Stomach (tissue), 9 donors: Measurements from ENCODE around the gene PHF21B. TPM values are rescaled to one million over a fixed set of nuclear protein-coding genes. Genes with fewer than 3 reads are reported as not detected.

Source experiments
- DNase-seq, 2 donors: peaks; one replicate each; pipeline versions ENCODE4 v3.0.0 to v3.0.0-alpha.2; 2013 to 2019
- H3K27ac ChIP-seq, 5 donors: fragments of 200-600 bp in 4 of 5; sonication (generic) in 4 of 5; one replicate each; pipeline ENCODE4 v1.5.1; 2013 to 2019; ENCODE audit warnings: mild to moderate bottlenecking in 1 of 5, moderate library complexity in 1 of 5
- H3K27me3 ChIP-seq, 3 donors: fragments of 200-600 bp; sonication (generic); one replicate each; pipeline ENCODE4 v1.5.1; 2017 to 2019; ENCODE audit warnings: mixed run types in 1 of 3
- H3K36me3 ChIP-seq, 4 donors: fragments of 200-600 bp; sonication (generic); 1 replicate in 3 of 4; 2 replicates in 1 of 4; pipeline ENCODE4 v1.5.1; 2016 to 2019
- H3K4me1 ChIP-seq, 4 donors: fragments of 200-600 bp; sonication (generic); one replicate each; pipeline ENCODE4 v1.5.1; 2016 to 2019
- H3K4me3 ChIP-seq, 4 donors: fragments of 200-600 bp; sonication (generic) in 3 of 4; one replicate each; pipeline ENCODE4 v1.5.1; 2016 to 2019; ENCODE audit warnings: mild to moderate bottlenecking in 1 of 4
- H3K9me3 ChIP-seq, 4 donors: fragments of 200-600 bp; sonication (generic); one replicate each; pipeline ENCODE4 v1.5.1; 2016 to 2019
- EP300 ChIP-seq: sonication (generic); formaldehyde crosslinking; IDR thresholded peaks from one replicate; pipeline ENCODE4 v1.6.1; 2017; ENCODE audit warnings: antibody characterized with exemption
- POLR2A ChIP-seq, 4 donors: fragments of 450-650 bp; IDR thresholded peaks; one replicate each; pipeline ENCODE4 v1.6.1; 2016; ENCODE audit warnings: antibody characterized with exemption in 4 of 4, control low read depth in 2 of 4, mild to moderate bottlenecking in 1 of 4, moderate library complexity in 1 of 4
- POLR2AphosphoS5 ChIP-seq, 3 donors: sonication (generic); formaldehyde crosslinking; IDR thresholded peaks; one replicate each; pipeline ENCODE4 v1.6.1; 2016; ENCODE audit warnings: antibody characterized with exemption in 3 of 3
- WGBS, 5 donors: extraction: QIAGEN DNeasy Blood & Tissue Kit in 3 of 5; methylation state at CpG; one replicate each; pipeline versions ENCODE4 v1.1.5 to v1.1.7; 2013 to 2018; 5-methylcytosine and 5-hydroxymethylcytosine counted together
- intact Hi-C: fragments of 100-400 bp; cut with DNase I; formaldehyde crosslinking; loops from one replicate; pipeline ENCODE4 v1.15.1; 2023; ENCODE audit warnings: low total_unique reads
- polyA plus RNA-seq, 3 donors: library from polyadenylated mRNA; stranded (reverse); fragments of 200-250 nt; gene quantifications; one replicate each; pipeline ENCODE4 v1.2.3, GENCODE V29; 2013
- total RNA-seq, 5 donors: library from RNA; depleted of rRNA; stranded (reverse); fragments of >200 nt; gene quantifications; one replicate each; pipeline versions ENCODE4 v1.1.0 to v1.2.3, GENCODE V29; 2014 to 2016
- TF ChIP-seq, protein P1 (sequence below), 7 experiments: fragments of 450-650 bp in 4 of 7; fragments of 200-600 bp in 3 of 7; sonication (generic) in 3 of 7; IDR thresholded peaks; one replicate each; pipeline ENCODE4 v1.5.1; 2016 to 2019; ENCODE audit warnings: antibody characterized with exemption in 7 of 7, control low read depth in 2 of 7, mild to moderate bottlenecking in 1 of 7
- donor health status: healthy with polysubstance abuse.
- donor health status: Bipolar disorder and iron deficiency.
- donor health status: healthy.

The PHF21B gene
- total and polyA plus RNA-seq, 8 donors, result 0.12 to 0.45 (median 0.26) TPM; not detected in 4

DNA sequence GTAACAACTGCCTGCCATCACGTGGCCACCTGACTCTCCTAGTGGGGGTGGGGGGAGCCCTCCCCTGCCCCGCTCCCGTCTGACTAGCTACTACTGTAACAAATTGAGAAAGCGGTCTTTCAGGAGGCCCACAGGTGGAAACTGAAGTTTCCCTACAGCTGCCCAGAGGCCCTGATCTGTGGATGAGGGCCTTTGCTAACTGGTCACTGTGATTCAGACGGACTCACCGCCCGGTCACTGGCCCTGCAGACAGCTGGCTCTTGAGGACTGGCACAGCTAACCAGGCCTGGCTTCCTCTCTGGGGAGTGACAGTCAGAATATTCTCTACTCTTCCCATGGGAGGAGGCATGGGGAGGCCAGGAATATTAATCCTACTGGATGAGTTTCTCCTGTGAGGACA, 140.6 kb downstream of the PHF21B start:
- Histone ChIP-seq H3K36me3 (no peaks in the 10 kb centered on the region), H3K27me3 (no peaks in the 10 kb centered on the region), H3K4me3 (no peak overlapping the region), H3K9me3 (peaks cover 0 to 12% (median 8%) of the 10 kb centered on the region in 4 donors), H3K27ac (no peak overlapping the region), H3K4me1 (no peaks in the 10 kb centered on the region)
- 83 to 94% (median 86%) methylated on average over 7 of the region's 7 CpGs for WGBS, 5 donors
- no peak for TF ChIP-seq POLR2A (IDR thresholded peaks at IDR 0.05)
- intact Hi-C loops, result no loop called here
- DNase-seq, result no peak

DNA sequence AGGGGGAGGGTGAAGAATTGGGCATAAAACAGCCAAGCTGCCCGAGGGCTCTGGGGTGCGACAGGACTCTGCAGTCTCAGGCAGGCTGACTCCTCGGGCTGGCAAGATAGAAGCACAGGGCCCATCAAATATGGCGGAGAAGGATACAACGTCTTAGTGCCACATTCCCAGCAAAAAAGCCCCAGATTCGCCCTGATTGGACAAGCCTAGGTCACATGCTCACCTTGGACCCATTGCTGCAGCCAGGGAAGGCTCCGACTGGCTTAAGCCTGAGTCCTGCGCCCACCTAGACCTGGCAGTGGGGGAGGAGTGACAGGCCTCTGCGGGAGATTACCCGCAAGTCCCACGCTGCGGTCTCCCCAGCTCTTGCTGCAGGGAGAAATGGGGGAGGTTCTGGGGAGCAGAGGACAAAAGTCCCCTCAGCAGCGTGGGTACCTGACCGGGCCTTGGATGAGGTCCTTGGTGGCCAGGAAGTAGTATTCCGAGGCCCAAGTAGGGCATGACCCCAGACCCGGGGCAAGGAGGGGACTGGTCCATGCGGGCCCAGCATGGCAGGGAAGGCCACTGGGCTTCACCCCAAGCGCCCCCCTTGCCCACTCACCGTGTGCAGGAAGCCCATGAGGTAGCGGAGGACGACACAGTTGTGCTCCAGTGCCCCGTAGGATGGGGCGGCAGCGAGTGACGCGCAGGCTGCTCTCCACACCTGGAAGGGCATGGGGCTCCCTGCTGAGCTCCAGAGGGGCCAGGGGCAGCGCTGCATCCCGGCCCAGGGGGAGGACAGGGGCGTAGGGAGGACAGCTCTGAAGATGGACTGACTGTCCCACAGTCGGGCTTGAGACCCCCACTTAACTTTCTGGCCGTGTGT, 144.4 kb downstream of the PHF21B start:
- H3K36me3 ChIP-seq, result peaks cover 0 to 10% (median 0%) of the 10 kb centered on the region in 4 donors
- H3K4me1 ChIP-seq, result no peaks in the 10 kb centered on the region
- no peak for TF ChIP-seq POLR2AphosphoS5 (IDR thresholded peaks at IDR 0.05)
- TF ChIP-seq, protein P1, sequence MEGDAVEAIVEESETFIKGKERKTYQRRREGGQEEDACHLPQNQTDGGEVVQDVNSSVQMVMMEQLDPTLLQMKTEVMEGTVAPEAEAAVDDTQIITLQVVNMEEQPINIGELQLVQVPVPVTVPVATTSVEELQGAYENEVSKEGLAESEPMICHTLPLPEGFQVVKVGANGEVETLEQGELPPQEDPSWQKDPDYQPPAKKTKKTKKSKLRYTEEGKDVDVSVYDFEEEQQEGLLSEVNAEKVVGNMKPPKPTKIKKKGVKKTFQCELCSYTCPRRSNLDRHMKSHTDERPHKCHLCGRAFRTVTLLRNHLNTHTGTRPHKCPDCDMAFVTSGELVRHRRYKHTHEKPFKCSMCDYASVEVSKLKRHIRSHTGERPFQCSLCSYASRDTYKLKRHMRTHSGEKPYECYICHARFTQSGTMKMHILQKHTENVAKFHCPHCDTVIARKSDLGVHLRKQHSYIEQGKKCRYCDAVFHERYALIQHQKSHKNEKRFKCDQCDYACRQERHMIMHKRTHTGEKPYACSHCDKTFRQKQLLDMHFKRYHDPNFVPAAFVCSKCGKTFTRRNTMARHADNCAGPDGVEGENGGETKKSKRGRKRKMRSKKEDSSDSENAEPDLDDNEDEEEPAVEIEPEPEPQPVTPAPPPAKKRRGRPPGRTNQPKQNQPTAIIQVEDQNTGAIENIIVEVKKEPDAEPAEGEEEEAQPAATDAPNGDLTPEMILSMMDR (IDR thresholded peaks at IDR 0.05), result no peak
- TF ChIP-seq POLR2A (IDR thresholded peaks at IDR 0.05), result no peak
- no peak for TF ChIP-seq EP300
- no peak overlapping the region for H3K4me3 ChIP-seq
- intact Hi-C loops, result no loop called here
- no peak for DNase-seq
- no peaks in the 10 kb centered on the region for H3K9me3 ChIP-seq
- no peak overlapping the region for H3K27ac ChIP-seq
- WGBS, 5 donors, result 81 to 86% (median 85%) methylated on average over 18 to 31 of the region's 31 CpGs
- H3K27me3 ChIP-seq, result no peaks in the 10 kb centered on the region

DNA sequence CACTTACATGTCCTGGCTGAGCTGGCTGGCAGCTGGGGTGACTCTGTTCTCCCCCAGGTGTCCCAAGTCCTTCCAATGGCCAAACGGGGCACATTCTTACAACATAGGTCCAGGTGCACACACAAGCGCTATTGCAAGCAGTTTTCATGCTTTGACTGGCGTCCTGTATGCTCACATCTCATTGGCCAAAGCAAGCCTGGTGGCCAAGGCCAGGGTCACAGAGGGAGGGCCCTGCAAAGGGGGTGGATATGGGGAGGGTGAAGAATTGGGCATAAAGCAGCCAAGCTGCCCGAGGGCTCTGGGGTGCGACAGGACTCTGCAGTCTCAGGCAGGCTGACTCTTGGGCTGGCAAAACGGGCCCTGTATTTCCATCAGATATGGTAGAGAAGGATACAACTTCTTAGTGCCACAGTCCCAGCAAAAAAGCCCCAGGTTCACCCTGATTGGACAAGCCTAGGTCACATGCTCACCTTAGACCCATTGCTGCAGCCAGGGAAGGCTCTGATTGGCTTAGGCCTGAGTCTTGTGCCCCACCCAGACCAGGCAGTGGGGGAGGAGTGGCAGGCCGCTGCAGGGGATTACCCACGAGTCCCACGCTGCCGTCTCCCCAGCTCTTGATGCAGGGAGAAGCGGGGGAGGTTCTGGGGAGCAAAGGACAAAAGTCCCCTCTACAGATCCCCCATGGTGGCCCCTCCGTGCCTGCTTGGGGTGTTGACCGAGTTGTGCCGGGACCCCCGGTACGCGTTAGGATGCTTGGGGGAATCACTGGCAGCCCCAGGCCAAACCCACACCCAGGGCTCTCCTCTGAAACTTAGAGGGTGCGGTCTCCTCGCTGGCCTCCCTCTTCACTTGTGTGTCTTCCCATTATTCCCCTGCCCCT, 146.6 kb downstream of the PHF21B start:
- WGBS, 5 donors, result 83 to 94% (median 94%) methylated on average over 16 to 19 of the region's 19 CpGs
- H3K4me3 ChIP-seq, result no peak overlapping the region
- H3K36me3 ChIP-seq, result peaks cover 0 to 10% (median 0%) of the 10 kb centered on the region in 4 donors
- H3K27me3 ChIP-seq, result no peaks in the 10 kb centered on the region
- no peak overlapping the region for H3K27ac ChIP-seq
- intact Hi-C loops, result no loop called here
- TF ChIP-seq EP300, result no peak
- TF ChIP-seq POLR2AphosphoS5 (IDR thresholded peaks at IDR 0.05), result no peak
- TF ChIP-seq POLR2A (IDR thresholded peaks at IDR 0.05), result no peak
- TF ChIP-seq, protein P1 (IDR thresholded peaks at IDR 0.05), result no peak
- H3K4me1 ChIP-seq, result no peaks in the 10 kb centered on the region
- H3K9me3 ChIP-seq, result no peaks in the 10 kb centered on the region
- no peak for DNase-seq

DNA sequence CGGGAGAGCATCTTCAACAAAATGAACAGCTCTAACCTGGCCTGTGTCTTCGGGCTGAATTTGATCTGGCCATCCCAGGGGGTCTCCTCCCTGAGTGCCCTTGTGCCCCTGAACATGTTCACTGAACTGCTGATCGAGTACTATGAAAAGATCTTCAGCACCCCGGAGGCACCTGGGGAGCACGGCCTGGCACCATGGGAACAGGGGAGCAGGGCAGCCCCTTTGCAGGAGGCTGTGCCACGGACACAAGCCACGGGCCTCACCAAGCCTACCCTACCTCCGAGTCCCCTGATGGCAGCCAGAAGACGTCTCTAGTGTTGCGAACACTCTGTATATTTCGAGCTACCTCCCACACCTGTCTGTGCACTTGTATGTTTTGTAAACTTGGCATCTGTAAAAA, 147.5 kb downstream of the PHF21B start:
- Histone ChIP-seq H3K27me3 (no peaks in the 10 kb centered on the region), H3K4me1 (no peaks in the 10 kb centered on the region), H3K27ac (no peak overlapping the region), H3K36me3 (peaks cover 0 to 10% (median 0%) of the 10 kb centered on the region in 4 donors), H3K4me3 (no peak overlapping the region), H3K9me3 (no peaks in the 10 kb centered on the region)
- TF ChIP-seq, protein P1 (IDR thresholded peaks at IDR 0.05), result no peak
- TF ChIP-seq POLR2A (IDR thresholded peaks at IDR 0.05), result no peak
- no peak for TF ChIP-seq EP300
- TF ChIP-seq POLR2AphosphoS5 (IDR thresholded peaks at IDR 0.05), result no peak
- intact Hi-C loops, result no loop called here
- 82 to 94% (median 90%) methylated on average over 10 to 11 of the region's 11 CpGs for WGBS, 5 donors
- DNase-seq, result no peak
